RKO (cell line): ENCODE data around the gene LLPH.
A peak's percentile ranks its signal among the peaks of the same experiment; 100 is the strongest.

Experiments
- DNase-seq: peaks from one replicate; pipeline ENCODE4 v3.0.0-alpha.2; 2016; ENCODE audit warnings: low spot score

The LLPH gene

GRCh38 chr12:66090157-66090556 is 40.4 kb downstream of the LLPH start:
- DNase-seq = no peak

DNA sequence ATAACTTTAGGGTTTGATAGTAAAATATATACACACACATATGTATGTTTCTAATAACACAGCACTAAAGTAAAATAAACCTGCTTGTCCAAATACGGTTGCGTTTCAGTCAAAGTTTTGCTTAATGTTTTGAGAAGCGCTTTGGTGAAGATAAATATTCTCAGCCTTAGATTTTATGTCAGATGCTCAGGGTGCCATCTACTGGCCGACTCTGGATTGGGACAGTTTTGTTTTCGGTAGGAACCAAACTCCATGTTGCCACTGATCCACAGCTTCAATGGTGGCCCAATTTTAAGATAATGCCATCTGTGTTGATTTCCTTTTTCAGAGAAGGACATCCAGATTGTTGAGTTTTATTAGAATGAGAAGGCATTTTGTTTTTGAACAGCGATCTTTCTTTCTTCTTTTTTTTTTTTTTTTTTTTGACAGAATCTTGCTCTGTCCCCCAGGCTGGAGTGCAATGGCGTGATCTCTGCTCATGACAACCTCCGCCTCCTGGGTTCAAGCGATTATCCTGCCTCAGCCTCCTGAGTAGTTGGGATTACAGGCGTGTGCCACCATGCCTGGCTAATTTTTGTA is 43.1 kb downstream of the LLPH start:
- peak; percentile 85 for DNase-seq

GRCh38 chr12:66085998-66086397 is 44.6 kb downstream of the LLPH start:
- DNase-seq = no peak

DNA sequence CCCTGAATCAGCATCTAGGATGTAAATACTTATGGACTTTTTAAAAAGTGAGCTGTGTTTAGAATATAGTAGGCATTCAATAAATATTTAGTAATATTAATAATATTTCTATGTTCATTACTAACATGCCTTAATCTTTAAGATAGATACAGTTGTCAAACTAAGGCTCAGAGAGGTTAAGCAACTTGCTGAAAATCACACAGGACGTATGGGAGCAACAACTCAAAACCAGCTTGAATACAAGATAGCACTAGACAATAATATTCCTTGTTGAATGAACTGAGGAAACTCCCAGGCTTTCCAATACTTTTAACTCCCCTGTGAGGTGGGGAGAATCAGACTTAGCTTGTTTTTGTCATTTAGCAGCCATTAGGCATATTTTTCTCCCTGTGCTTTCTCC is 45.3 kb downstream of the LLPH start:
- no peak for DNase-seq

DNA sequence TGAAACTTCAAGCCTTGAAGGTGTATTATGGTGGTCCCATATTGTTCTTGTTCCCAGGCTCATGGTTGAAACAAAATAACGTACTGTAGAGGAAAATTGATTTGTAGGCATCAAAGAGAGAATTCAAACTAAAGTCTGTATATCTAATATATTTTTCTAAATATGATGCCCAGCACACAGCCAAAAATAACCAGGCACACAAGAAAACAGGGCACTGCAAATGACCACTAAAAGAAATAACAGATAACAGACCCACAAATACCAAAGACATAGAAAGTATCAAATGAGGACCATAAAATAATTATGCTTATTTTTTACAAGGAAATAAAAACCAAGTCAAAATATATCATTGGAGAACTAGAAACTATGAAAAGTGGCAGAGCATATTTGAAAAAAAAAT is 46.8 kb downstream of the LLPH start:
- DNase-seq = no peak

GRCh38 chr12:66082744-66083143 is 47.8 kb downstream of the LLPH start:
- DNase-seq = no peak

DNA sequence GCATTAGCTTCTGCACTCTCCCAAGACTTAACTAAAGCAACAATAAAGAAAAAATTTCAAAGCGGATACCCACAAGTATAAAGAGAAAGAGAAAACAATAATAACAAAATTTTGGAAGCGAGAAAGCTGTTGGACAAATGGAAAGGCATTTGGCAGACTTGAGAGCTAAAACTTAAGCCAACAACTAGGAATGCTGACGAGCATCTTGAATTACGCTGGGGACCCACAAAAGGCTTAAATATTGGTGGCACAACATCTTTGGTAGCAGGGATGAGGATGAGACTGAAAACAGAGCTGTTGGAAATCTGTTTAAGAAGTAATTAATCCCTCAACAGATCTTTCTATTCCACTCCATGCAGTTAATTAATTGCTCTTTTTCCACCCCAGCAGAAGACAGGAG is 49.8 kb downstream of the LLPH start:
- DNase-seq = no peak

GRCh38 chr12:66077542-66077941 is 53.0 kb downstream of the LLPH start:
- DNase-seq = no peak

DNA sequence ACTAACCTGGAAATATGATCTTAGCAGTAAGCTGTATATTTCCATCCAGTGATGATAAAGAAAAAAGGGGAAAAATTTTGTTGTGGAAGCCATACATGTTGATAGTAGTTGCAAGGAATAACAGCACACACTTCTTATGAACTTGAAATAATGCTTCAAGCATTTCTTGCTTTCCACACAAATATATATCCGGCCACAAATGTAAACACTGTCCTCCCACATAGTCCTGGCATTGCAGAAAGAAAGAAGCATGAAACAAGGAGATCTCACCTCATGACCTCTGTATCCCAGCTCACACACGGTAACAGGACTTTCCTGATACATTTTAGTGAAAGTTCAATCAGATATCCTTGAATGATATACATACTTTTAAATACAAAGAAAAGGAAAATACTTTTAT is 56.0 kb downstream of the LLPH start:
- DNase-seq = no peak

DNA sequence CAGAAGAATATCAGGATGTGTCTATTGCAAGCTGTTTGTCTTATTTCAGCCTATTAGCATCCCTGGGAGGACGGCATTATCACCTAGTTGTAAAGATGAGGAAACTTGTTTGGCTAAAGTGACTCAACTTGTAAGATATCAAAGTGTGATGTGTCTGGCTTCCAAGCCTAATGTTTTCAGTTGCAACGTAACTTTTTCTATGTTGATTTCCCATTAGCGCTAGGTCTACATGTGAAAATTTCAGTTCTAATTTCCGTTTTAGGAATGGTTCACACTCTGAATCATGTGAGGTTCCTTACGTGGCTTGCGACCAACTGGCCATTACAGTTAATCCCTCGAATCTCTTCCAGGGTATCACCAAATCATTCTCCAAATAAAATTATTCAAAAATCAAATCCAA is 58.0 kb downstream of the LLPH start:
- no peak for DNase-seq

GRCh38 chr12:66072135-66072534 is 58.4 kb downstream of the LLPH start:
- no peak for DNase-seq

DNA sequence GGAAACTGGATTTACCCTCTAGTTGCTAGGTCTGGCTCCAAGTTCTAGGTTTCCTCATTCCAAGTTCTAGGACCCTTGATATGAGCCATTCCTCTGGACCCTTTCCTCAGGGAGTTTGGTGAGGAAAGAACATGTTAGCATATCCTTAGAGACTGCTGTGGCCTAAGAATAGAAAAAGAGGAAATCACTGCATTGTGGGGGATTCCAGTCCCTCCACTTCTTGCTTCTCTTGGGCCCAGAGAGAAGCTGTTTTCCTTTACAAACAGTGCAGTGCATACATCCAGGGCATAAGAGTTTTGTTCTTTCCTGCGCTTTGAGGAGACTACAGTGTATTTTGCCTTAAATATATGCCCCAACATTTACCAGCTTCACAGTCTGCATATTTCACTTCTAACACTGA is 59.0 kb downstream of the LLPH start:
- DNase-seq = no peak

- DNase-seq = no peak
Measured at GRCh38 chr12:66070378-66071120, 60.0 kb downstream of the LLPH start.

- DNase-seq = no peak
Measured at GRCh38 chr12:66066929-66067523, 63.5 kb downstream of the LLPH start.
